Measurements from ENCODE around the gene LALBA.
"Not testable (repeated sequence)": the region's sequence is repeated elsewhere in the genome, so short reads cannot be mapped to it uniquely, and the experiment has no call there.

The LALBA gene

GRCh38 chr12:48527891-48528670, 41.8 kb downstream of the LALBA start:
- DNase-seq (no peak), ATAC-seq (no peak)

- no peak for ATAC-seq
These were observed 44.5 kb downstream of the LALBA start, which contains the start of gene OR8S1 for GRCh38 chr12:48525332-48525731. OR8S1 (plus strand) TSS chr12:48525632; CDS start chr12:48525632, 0 bp downstream.

GRCh38 chr12:48520381-48520780, 49.5 kb downstream of the LALBA start:
- not testable (repeated sequence) for ATAC-seq, DNase-seq

More at GRCh38 chr12:48525332-48525731, 44.5 kb downstream of the LALBA start, which contains the start of gene OR8S1:
- DNase-seq, result no peak
